KOPT-K1 (cell line): Measurements from ENCODE around the gene SLCO2B1.

ENCODE experiments used
- H3K27ac ChIP-seq: fragments of 200-600 bp; sonication (generic); 2 replicates; pipeline ENCODE4 v1.5.1; 2016; ENCODE audit warnings: antibody characterized with exemption, mild to moderate bottlenecking, low read depth, low read length; ENCODE audit not compliant: poor library complexity, severe bottlenecking
- H3K36me3 ChIP-seq: fragments of 200-600 bp; sonication (generic); 2 replicates; pipeline ENCODE4 v1.5.1; 2017; ENCODE audit warnings: antibody characterized with exemption, mild to moderate bottlenecking, low read length, moderate library complexity; ENCODE audit not compliant: insufficient read depth
- H3K9me3 ChIP-seq: fragments of 200-600 bp; sonication (generic); 2 replicates; pipeline ENCODE4 v1.5.1; 2017; ENCODE audit warnings: antibody characterized with exemption, low read length, mild to moderate bottlenecking; ENCODE audit not compliant: insufficient read depth, poor library complexity, severe bottlenecking

Gene SLCO2B1

DNA sequence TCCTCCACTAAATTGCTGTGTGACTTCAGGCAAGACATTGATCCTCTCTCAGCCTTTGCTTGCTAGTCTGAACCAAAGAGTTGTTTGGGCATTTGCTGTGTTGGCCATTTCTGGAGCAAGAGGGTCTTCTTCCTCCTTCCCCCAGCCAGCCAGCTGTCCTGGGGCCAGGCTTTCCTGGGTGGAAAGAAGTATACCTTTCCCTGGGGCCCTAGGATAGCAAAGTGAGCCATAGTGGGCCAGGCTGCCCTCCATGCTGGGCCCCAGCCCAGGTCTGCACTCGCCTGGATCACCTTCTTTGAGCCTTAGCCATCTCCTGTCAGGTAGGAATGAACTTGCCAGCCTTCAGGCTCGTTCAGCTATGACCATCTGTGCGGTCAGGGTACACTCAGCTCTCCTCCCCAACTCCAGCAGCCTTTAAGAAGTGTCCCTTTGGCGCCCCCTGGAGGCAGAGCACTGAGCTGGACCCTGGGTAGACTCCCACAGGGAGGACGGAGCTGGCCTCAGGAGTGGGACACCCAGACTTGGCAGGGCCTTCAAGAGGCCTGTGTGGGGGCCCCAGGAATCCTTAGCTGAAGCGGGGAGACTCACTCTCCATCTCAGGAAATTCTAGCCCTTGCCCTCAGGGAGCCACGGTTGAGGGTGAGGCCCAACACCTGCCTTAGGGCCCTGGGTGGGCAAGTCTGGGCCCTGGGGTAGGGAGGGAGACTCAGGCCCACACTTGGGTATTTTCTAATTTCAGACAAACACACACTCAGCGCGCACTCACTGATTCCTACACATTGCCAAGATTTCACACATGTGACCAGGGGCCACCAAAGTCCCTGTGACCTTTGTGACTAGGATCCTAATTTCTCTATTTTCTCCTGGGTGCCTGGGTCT lies 54.0 kb downstream of the SLCO2B1 start:
- no peaks in the 10 kb centered on the region for H3K36me3 ChIP-seq
- no peak overlapping the region for H3K27ac ChIP-seq
- no peaks in the 10 kb centered on the region for H3K9me3 ChIP-seq

DNA sequence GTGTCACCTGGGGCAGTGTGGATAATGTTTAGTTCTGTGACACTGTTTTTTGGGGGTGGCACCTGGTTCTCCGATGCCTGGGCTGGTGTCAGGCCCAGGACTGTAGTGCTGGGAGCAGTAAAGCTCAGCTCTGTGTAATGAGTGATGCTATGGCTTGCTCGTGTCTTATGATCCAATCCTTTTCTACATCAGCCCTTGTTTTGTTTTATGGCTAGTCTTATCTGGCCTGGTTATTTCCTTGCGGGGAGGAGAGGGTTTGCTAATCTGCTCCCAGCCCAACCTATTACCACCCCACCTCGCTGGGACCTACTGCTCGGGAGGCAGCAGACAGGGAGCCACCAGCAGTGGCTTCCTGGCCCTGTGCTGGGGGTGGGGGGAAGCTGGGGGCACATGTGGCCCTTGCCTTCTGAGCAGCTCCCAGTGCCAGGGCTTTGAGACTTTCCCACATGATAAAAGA lies 54.7 kb downstream of the SLCO2B1 start:
- Histone ChIP-seq H3K36me3 (no peaks in the 10 kb centered on the region), H3K27ac (no peak overlapping the region), H3K9me3 (no peaks in the 10 kb centered on the region)

DNA sequence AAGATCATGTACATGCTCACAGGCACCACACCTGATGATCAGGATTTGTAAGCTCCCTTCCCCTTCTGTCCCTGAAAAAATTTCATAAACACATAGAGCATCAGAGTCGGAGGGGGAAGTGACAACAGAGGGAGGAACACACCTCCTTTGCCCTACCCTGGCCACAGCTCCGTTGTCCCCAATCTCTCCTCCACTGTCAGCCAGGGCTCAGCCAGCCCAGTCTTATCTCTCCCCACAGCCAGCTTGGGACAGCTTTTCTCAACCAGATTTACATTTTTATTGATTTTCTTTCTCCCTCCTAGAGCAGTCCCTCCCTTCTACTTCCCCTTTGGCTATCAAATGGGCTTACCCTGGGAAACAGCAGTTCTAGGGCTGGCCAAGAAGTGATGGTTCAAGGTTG lies 57.5 kb downstream of the SLCO2B1 start:
- H3K27ac ChIP-seq, result no peak overlapping the region
- H3K36me3 ChIP-seq, result no peaks in the 10 kb centered on the region
- H3K9me3 ChIP-seq, result no peaks in the 10 kb centered on the region

DNA sequence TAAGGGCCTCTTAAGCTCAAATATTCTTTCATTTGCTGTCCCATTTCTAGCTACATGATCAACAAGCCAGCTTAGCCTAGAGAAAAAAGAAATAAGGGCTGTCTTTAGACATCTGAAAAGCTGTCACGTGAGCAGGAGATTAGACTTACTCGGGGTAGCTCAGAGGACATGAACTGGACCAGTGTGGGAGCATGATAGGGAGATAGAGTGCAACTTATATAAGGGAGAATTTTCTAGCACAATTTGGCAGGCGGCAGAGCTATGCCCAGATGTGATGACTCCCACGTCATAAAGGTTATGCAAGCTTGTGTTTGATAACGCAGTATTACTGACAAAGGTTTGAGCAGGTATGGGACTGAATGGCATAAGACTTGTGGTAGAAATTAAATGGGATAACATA lies 61.5 kb downstream of the SLCO2B1 start:
- Histone ChIP-seq H3K9me3 (no peaks in the 10 kb centered on the region), H3K27ac (no peak overlapping the region), H3K36me3 (no peaks in the 10 kb centered on the region)

DNA sequence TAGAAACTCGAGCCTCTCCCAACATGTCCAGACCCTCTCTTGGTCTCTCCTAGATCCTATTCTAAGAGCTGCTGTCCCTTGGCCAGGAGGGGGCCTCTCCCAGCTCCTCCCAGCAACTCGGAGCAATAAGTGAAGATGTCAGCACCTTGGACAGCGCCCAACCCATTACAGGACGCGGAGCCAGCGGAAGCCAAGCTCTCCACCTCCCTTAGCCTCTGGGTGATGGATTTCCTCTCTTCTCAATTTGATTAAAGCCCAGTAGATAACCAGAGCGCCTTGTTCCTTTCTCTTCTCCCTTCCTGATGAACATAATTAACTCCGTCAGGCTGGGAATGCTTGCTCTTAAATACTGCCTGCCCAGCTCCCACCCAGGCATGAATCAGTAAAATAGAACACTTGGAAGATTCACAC lies 63.5 kb downstream of the SLCO2B1 start:
- Histone ChIP-seq H3K36me3 (no peaks in the 10 kb centered on the region), H3K9me3 (no peaks in the 10 kb centered on the region), H3K27ac (no peak overlapping the region)

DNA sequence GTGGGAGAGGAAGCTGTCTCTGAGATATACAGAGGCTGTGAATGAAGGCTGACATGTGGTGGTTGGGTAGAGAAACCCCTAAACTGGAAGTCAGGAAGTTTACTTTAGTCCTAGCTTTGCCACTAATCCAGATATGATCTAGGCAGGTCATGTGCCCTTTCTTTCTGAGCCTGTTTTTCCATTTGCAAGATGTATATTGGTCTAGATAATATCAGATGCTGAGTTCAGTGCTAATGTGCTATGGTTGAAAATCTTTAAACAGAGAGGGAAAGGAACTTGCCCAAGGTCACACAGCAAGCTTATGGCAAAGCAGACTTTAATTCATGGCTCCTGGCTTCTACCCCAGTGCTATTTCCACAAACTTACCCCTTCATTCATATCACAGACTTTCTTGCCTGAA lies 63.9 kb downstream of the SLCO2B1 start:
- Histone ChIP-seq H3K36me3 (no peaks in the 10 kb centered on the region), H3K27ac (no peak overlapping the region), H3K9me3 (no peaks in the 10 kb centered on the region)

DNA sequence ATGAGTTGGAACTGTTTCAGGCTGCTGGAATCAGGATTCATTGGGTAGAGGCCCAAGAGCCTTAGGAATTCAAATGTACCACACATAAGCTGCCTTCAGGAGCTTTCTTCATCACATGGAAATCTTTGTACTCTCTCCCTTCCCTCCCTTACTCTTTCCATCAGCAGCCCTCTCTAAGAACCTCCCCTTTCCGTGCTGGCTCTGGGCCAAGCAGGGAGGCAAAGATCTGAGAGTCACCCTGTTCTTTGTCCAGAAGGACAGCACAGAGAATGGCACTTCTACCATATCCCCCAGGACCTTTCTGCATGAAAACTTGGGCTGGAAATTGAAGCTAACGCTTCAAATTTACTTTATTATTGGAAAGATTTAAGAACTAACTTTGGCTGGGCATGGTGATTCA lies 69.0 kb downstream of the SLCO2B1 start:
- H3K9me3 ChIP-seq, result no peaks in the 10 kb centered on the region
- no peaks in the 10 kb centered on the region for H3K36me3 ChIP-seq
- no peak overlapping the region for H3K27ac ChIP-seq

DNA sequence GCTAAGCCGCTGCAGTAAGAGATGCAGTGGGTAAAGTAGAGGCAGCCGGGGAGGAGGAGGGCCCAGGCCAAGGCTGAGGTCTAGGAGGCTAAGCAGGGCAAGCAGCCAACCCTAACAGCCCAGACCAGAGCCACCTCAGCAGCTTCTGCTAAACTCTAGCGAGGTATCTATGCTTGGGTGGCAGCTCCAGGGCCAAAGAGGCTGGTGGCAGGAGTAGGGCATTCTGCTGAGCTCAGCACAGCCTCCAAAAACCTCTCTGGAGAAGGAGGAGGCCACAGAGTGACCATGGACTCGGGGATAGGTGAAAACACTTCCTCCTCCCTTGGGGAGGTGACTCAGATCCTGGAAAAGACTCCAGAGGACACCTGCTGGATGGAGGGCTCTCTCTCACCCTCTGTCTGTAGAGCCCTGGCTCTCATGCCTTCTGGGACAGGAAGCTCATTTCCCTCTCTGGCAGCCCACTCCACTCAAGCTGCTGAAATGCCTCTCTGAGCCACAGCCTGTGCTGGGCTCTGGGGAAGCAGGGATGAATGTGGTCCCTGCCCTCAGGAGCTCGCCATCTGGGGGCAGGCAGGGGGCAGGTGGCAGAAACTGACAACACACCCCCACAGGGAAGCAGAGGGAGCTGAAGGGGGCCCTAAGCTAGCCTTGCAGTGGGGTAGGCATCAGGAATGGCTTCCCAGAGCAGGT lies 73.2 kb downstream of the SLCO2B1 start:
- H3K9me3 ChIP-seq, result no peaks in the 10 kb centered on the region
- H3K36me3 ChIP-seq, result no peaks in the 10 kb centered on the region
- no peak overlapping the region for H3K27ac ChIP-seq

DNA sequence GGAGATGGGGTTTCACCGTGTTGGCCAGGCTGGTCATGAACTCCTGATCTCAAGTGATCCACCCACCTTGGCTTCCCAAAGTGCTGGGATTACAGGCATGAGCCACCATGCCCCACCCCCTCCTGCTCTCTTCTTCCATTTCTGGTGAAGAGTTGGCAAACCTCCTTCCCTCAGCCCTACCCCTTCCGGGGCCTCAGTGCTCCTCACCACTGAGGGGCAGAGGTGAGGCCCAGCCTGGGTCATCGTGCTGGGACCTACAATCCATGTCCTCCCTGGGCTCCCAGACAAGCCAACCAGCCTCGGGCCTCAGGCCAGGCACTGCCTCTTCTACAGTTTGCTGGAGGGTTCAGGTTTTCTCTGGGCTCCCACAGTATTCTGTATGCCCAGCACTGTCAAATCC lies 74.9 kb downstream of the SLCO2B1 start:
- no peaks in the 10 kb centered on the region for H3K36me3 ChIP-seq
- no peak overlapping the region for H3K27ac ChIP-seq
- no peaks in the 10 kb centered on the region for H3K9me3 ChIP-seq

DNA sequence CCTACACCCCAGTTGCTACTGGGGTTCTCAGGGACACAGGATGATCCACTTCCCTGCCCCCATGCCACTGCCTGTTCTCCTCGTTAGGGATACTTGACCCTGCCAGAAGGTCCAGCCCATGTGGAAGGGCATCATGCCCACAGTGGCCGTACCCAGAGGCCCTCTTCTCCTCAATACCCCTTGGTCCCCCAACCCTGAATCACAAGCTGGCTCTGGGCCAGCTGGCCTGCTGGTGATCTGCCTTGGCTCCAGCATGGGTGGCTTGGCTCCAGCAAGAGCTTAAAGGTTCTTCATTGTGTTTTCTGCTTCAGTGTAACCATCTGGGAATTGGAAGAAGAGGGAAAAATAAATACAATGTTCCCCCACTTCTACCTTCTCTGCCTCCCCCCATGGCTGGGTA lies 78.6 kb downstream of the SLCO2B1 start:
- Histone ChIP-seq H3K27ac (no peak overlapping the region), H3K9me3 (no peaks in the 10 kb centered on the region), H3K36me3 (no peaks in the 10 kb centered on the region)

DNA sequence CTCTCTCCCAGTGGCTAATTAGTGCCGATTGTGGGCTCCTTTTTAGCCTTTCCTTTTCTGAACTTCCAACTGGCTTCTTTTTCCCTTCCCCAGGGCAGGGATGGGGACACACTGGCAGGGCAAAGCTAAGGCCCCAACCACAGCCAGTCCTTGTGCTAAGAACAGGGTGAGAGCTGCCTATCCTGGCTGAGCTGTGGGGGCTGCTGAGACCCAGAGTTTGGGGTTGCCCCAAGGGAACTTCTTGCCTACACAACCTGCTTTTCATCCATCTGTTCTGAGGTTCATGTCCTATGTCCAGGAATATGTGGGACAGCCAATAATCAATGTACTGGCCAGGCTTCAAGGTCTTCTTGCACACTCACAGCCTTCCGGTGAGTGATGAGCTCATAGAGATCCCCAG lies 79.7 kb downstream of the SLCO2B1 start:
- no peaks in the 10 kb centered on the region for H3K36me3 ChIP-seq
- no peak overlapping the region for H3K27ac ChIP-seq
- H3K9me3 ChIP-seq, result no peaks in the 10 kb centered on the region

DNA sequence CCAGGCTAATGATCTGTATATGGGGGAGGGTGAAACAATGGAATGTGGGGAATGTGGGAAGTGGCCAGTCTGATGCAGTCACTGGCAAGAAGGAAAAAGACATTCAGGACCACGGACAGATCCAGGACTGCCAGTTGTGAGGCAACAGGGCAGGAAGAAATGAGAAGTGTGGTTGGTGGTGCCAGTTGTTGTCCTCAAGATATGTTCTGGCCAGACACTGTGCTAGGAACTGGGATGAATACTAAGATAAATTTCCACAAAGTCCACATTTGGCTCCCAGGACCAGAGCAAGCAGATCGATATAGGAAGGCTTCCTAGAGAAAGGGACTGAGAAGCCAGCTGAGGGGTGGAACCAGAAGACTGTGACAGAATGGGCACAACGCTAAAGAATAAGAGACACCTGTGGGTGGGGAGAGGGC lies 82.9 kb downstream of the SLCO2B1 start:
- Histone ChIP-seq H3K9me3 (no peaks in the 10 kb centered on the region), H3K27ac (no peak overlapping the region), H3K36me3 (no peaks in the 10 kb centered on the region)

DNA sequence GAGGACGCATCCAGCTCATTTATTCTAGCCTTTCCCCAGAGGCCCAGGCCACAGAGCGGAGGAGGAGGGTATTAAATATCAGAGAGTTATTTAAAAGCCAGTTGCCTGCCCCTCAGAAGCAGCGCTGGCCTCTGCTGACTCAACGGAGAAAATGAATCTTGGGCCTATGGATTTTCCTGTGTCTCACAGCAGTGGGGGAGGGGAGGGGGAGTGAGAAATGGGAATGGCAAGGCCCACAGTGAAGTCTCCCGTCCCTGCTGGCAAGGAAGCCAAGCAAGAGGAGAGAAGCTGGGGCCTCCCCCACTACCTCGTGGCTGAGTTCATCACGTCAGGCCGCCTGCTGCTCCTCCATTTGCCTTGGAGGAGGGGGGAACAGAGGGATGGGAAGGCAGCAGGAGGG lies 85.2 kb downstream of the SLCO2B1 start:
- Histone ChIP-seq H3K36me3 (no peaks in the 10 kb centered on the region), H3K9me3 (no peaks in the 10 kb centered on the region), H3K27ac (no peak overlapping the region)

DNA sequence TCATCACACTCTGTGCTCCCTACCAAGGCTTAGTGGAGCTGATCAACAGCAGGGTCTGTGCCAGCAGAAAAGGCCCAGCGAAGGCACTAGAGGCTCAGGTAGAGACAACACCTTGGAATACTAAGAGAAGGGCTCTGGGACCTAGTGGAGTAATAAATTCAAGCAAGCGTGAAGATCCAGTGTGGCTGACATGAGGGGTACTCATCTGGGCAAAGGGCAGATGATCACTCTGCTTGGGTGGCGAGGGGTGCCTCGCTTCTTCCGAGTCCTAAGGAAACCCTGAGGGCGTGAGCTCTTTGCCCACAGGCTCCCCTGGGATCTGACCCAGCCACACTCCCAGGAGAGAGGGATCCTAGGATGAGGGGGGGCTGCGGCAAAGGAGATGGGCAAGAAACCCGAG lies 86.1 kb downstream of the SLCO2B1 start:
- no peak overlapping the region for H3K27ac ChIP-seq
- no peaks in the 10 kb centered on the region for H3K9me3 ChIP-seq
- no peaks in the 10 kb centered on the region for H3K36me3 ChIP-seq

DNA sequence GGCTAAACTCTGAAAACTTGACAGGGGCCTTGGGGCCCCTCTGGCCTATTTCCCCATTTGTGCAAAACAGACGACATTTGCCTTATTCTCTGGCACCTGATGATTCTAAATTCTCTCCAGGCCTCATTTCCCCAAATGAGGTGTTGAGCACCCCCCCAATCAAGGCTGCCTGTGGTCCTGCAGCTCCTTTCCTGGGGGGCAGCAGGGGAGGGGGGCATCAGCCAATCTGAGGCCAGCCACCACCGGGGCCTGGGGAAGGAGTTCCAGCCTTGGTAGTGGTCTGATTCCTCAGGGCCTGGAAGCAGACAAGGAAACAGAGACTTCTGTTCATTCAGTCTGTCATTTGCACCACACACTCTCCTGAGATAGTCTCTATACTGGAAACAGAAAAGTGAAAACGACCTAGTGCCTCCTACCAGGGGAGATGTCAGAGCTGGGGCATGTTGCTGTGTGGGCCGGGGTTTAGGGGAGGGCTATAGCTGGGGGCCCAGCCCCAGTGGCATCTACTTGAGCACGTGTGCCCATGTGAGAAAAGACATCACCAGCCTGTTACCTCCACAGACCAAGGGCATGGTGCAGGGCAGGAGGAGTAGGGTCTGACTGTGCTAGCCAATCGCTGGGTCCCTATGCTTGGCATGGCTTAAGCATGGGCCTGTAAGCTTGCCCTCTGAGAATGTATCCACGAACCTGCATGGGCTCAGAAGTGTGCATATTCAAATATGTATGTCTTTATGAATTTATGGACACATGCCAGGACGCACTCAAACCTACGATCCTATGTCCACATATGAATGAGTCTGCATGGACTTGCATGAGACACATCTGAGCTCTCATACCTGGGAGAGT lies 87.9 kb downstream of the SLCO2B1 start:
- H3K36me3 ChIP-seq, result no peaks in the 10 kb centered on the region
- no peak overlapping the region for H3K27ac ChIP-seq

More for the DNA sequence above, 87.9 kb downstream of the SLCO2B1 start:
- no peaks in the 10 kb centered on the region for H3K9me3 ChIP-seq
